Peyer's patch (tissue), 4 donors: Measurements from ENCODE around the gene PLA2G6.

ENCODE experiments used
- POLR2A ChIP-seq, 2 donors: fragments of 450-650 bp; IDR thresholded peaks; one replicate each; pipeline ENCODE4 v1.5.1; 2017; ENCODE audit warnings: antibody characterized with exemption in 2 of 2, mild to moderate bottlenecking in 2 of 2, moderate library complexity in 2 of 2
- TF ChIP-seq, protein P1 (sequence below), 6 experiments: fragments of 450-650 bp in 4 of 6; fragments of 200-600 bp in 2 of 6; sonication (generic) in 1 of 6; IDR thresholded peaks; one replicate each; pipeline ENCODE4 v1.5.1; 2017 to 2019; ENCODE audit warnings: antibody characterized with exemption in 6 of 6, mild to moderate bottlenecking in 3 of 6, moderate library complexity in 1 of 6

DNA sequence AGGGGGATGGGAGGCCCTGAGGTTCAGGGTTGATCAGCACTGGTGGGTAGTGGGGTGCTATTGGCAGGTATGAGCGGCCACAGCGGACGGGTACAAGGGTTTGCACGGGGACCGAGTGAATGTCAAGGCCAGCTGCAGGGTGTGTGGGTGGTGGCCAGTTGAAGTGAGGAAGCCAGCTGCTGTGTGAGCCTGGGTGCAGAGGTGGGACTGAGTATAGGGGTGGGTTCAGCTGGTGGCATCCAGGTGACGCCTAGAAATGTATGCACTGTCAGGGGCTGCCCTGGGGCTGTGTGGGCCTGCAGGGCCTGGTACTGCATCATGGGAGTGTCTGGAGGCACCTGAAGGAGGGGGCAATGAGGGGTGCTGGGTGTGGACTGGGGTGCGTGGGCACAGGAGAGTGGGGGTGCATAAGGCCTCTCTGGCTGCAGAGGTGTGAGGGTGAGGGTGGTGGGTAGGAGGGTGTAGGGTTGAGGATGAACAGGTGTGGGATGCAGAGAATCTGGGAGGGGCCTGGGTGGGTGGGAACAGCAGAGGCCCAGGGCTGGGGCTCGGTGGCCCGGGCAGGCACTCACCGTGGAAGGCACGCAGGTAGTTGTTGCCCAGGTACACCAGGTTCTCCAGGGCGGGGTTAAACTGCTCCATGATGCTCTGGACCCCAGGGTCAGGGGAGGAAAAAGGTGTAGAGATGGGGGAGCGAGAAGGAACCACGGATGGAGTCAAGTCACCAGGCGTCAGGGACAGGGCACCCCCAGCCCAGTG is 72.9 kb downstream of the PLA2G6 start:
- TF ChIP-seq, protein P1, sequence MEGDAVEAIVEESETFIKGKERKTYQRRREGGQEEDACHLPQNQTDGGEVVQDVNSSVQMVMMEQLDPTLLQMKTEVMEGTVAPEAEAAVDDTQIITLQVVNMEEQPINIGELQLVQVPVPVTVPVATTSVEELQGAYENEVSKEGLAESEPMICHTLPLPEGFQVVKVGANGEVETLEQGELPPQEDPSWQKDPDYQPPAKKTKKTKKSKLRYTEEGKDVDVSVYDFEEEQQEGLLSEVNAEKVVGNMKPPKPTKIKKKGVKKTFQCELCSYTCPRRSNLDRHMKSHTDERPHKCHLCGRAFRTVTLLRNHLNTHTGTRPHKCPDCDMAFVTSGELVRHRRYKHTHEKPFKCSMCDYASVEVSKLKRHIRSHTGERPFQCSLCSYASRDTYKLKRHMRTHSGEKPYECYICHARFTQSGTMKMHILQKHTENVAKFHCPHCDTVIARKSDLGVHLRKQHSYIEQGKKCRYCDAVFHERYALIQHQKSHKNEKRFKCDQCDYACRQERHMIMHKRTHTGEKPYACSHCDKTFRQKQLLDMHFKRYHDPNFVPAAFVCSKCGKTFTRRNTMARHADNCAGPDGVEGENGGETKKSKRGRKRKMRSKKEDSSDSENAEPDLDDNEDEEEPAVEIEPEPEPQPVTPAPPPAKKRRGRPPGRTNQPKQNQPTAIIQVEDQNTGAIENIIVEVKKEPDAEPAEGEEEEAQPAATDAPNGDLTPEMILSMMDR (IDR thresholded peaks at IDR 0.05): no peak
- no peak for TF ChIP-seq POLR2A (IDR thresholded peaks at IDR 0.05)
